ENCODE measurements around the gene RPL10A. TPM values are rescaled to one million over a fixed set of nuclear protein-coding genes. Genes with fewer than 3 reads are reported as not detected.

Gene RPL10A
- total and polyA plus RNA-seq, 2 of the 8 experiments (the other 6 are each of a cell fraction or from before 2014, with no cell fraction given), result 1,893 to 2,948 TPM

- TF ChIP-seq JUND (IDR thresholded peaks at IDR 0.05; ENCODE audit: low read length) (no peak), RFX5 (IDR thresholded peaks at IDR 0.05; ENCODE audit: borderline replicate concordance, low read depth, low read length) (no peak), BCL11A (IDR thresholded peaks at IDR 0.05; ENCODE audit: low read depth in 2 of 2, low read length in 2 of 2) (no peak)
Observed at GRCh38 chr6:35435074-35435837, 32.9 kb upstream of the RPL10A start (continued).

Data from H1 (cell line).